A673 (cell line): Measurements from ENCODE around the gene RHOG.

Experiments used
- EZH2 ChIP-seq: fragments of 200-600 bp; sonication (generic); IDR thresholded peaks from 2 replicates; pipeline ENCODE4 v1.6.1; 2017; ENCODE audit warnings: borderline replicate concordance, low read depth, mild to moderate bottlenecking, mixed read lengths, antibody characterized with exemption, low read length; ENCODE audit not compliant: poor library complexity, severe bottlenecking
- TF ChIP-seq, protein P1 (sequence below): fragments of 300-800, 200-600 bp; sonication (generic); conservative IDR thresholded peaks from 2 replicates; pipeline ENCODE4 v1.5.1; 2017; ENCODE audit warnings: low read depth, mild to moderate bottlenecking, antibody characterized with exemption, low read length, moderate library complexity, mixed read lengths

DNA sequence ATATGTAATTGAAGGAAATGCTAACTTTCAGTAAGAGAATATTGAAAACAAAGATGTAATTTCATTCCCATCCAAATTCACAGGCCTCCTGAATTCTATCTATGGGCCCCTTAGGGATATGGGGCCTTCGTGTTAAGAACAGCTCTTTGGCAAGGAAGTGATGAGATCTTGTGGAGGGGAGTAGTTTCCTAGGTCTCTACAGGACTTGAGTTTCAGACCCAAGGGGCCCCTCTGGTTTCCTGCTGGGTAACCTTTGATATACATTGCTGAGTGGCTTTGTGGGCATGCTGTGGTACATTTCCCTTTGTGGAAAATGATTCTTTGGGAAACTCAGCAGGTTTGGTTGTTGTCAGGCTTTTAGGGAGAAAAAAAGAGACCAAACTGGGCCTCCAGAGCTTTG lies 20.9 kb upstream of the RHOG start:
- TF ChIP-seq, protein P1, sequence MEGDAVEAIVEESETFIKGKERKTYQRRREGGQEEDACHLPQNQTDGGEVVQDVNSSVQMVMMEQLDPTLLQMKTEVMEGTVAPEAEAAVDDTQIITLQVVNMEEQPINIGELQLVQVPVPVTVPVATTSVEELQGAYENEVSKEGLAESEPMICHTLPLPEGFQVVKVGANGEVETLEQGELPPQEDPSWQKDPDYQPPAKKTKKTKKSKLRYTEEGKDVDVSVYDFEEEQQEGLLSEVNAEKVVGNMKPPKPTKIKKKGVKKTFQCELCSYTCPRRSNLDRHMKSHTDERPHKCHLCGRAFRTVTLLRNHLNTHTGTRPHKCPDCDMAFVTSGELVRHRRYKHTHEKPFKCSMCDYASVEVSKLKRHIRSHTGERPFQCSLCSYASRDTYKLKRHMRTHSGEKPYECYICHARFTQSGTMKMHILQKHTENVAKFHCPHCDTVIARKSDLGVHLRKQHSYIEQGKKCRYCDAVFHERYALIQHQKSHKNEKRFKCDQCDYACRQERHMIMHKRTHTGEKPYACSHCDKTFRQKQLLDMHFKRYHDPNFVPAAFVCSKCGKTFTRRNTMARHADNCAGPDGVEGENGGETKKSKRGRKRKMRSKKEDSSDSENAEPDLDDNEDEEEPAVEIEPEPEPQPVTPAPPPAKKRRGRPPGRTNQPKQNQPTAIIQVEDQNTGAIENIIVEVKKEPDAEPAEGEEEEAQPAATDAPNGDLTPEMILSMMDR, result no peak
- TF ChIP-seq EZH2, result no peak
